Activated T-cell treated with anti-CD3 and anti-CD28 coated beads, Interleukin-2, amount 50 U/mL, for 48 hours (primary cell): ENCODE measurements around the gene SLC9A6.
A peak's percentile ranks its signal among the peaks of the same experiment; 100 is the strongest.

Source experiments
- DNase-seq, 2 experiments: peaks; one replicate each; pipeline ENCODE4 v3.0.0-alpha.2; 2020

The SLC9A6 gene

GRCh38 chrX:135985157-135985972, at the start of gene SLC9A6:
TSS of gene SLC9A6 (plus strand) at chrX:135985435. CDS start at chrX:135985659, 224 bp downstream.
- peak; percentile 67 to 77 for DNase-seq

- no peak for DNase-seq
Measured at GRCh38 chrX:135944486-135944885, 40.7 kb upstream of the SLC9A6 start.

GRCh38 chrX:135951291-135951690, 33.9 kb upstream of the SLC9A6 start:
- no peak for DNase-seq

GRCh38 chrX:135973025-135973547, 12.1 kb upstream of the SLC9A6 start:
- DNase-seq = no peak

- DNase-seq = peak; percentile 84 to 85
Measured at GRCh38 chrX:135973548-135974278, 11.5 kb upstream of the SLC9A6 start, which contains the start of gene MMGT1. TSS of gene MMGT1 (minus strand) at chrX:135973988. CDS start at chrX:135973675, 313 bp downstream.

GRCh38 chrX:135974279-135974856, 10.9 kb upstream of the SLC9A6 start:
- peak in 1 of 2 experiments; percentile 66 for DNase-seq

- DNase-seq = no peak
Measured at GRCh38 chrX:135975421-135975820, 9.8 kb upstream of the SLC9A6 start.

GRCh38 chrX:135977611-135978010, 7.6 kb upstream of the SLC9A6 start:
- DNase-seq = no peak

GRCh38 chrX:135981010-135981409, 4.2 kb upstream of the SLC9A6 start:
- DNase-seq = no peak

GRCh38 chrX:135981668-135982067, 3.6 kb upstream of the SLC9A6 start:
- DNase-seq = no peak

- DNase-seq = no peak
Measured at GRCh38 chrX:135982860-135983259, 2.4 kb upstream of the SLC9A6 start.

- DNase-seq = no peak
Measured at GRCh38 chrX:135984256-135984655, 979 bp upstream of the SLC9A6 start.

GRCh38 chrX:135984791-135985156, 461 bp upstream of the SLC9A6 start:
- DNase-seq = no peak

GRCh38 chrX:135985973-135986310, 707 bp downstream of the SLC9A6 start:
- DNase-seq = no peak

- DNase-seq = no peak
Measured at GRCh38 chrX:135988245-135988644, 3.0 kb downstream of the SLC9A6 start.

GRCh38 chrX:136015016-136015415, 29.8 kb downstream of the SLC9A6 start:
- no peak for DNase-seq

- DNase-seq = no peak
Measured at GRCh38 chrX:136016881-136017280, 31.6 kb downstream of the SLC9A6 start.

- DNase-seq = no peak
Measured at GRCh38 chrX:136019226-136019625, 34.0 kb downstream of the SLC9A6 start.

- DNase-seq = no peak
Measured at GRCh38 chrX:136021160-136021559, 35.9 kb downstream of the SLC9A6 start.

GRCh38 chrX:136021903-136022302, 36.7 kb downstream of the SLC9A6 start:
- no peak for DNase-seq

- DNase-seq = no peak
Measured at GRCh38 chrX:136025091-136025490, 39.9 kb downstream of the SLC9A6 start.

GRCh38 chrX:136028383-136028984, 43.2 kb downstream of the SLC9A6 start:
- no peak for DNase-seq

- no peak for DNase-seq
Measured at GRCh38 chrX:136029766-136030165, 44.5 kb downstream of the SLC9A6 start.
